ENCODE measurements around the gene SVBP. TPM values are rescaled to one million over a fixed set of nuclear protein-coding genes. Genes with fewer than 3 reads are reported as not detected.
A peak's percentile ranks its signal among the peaks of the same experiment; 100 is the strongest.

Gene SVBP
- total and polyA plus RNA-seq, 12 donors, result 11.6 to 31.7 (median 14.5) TPM

- DNase-seq (peak; percentile 88 to 97), ATAC-seq (peak; percentile 97 to 99 (median 99))
- Histone ChIP-seq H3K27me3 (no peaks in the 10 kb centered on the region), H3K4me3 (peak within 1 kb of the TSS; percentile 65 to 97 (median 87)), H3K36me3 (peaks cover 0 to 50% (median 13%) of the 10 kb centered on the region in 9 donors), H3K9me3 (peaks cover 0 to 7% (median 0%) of the 10 kb centered on the region in 11 donors), H3K4me1 (peaks cover 5 to 29% (median 19%) of the 10 kb centered on the region in 9 donors), H3K27ac (peak within 1 kb of the TSS; percentile 8 to 97 (median 92))
- intact Hi-C loops (cut with DNase I), result loop anchor here in 2 of 10 donors (1.0 to 2.0 kb wide), 3 partner anchors 30 to 80 kb away; partner anchors contain the start of genes C1orf50 (in 2 of the 2), P3H1 (in 2 of the 2), ERMAP (in 1 of the 2) and SVBP (in 1 of the 2)
- WGBS, 2 donors, result 1% methylated on average over 50 of the region's 50 CpGs
- peak in 8 of 9 donors; percentile 37 to 76 (median 48) for TF ChIP-seq CTCF (IDR thresholded peaks at IDR 0.05)
Measured at GRCh38 chr1:42846257-42847110, 29.3 kb upstream of the SVBP start, which contains the start of gene ZNF691. Gene ZNF691, plus strand, starts transcription at chr1:42846613. Its CDS starts 3,046 bp downstream, at chr1:42849659.

GRCh38 chr1:42845866-42846256, 28.7 kb upstream of the SVBP start:
- Histone ChIP-seq H3K27ac (peak overlapping the region in 7 of 10 donors; percentile 34 to 97 (median 94)), H3K4me3 (peak overlapping the region; percentile 65 to 97 (median 87)), H3K27me3 (no peaks in the 10 kb centered on the region), H3K36me3 (peaks cover 0 to 50% (median 9%) of the 10 kb centered on the region in 9 donors), H3K9me3 (peaks cover 0 to under 1% (median 0%) of the 10 kb centered on the region in 11 donors), H3K4me1 (peaks cover 5 to 29% (median 19%) of the 10 kb centered on the region in 9 donors)
- WGBS, 2 donors, result 5 to 6% methylated on average over 10 of the region's 10 CpGs
- no peak for TF ChIP-seq CTCF (IDR thresholded peaks at IDR 0.05)
- DNase-seq, result no peak
- peak in 7 of 8 donors; percentile 3 to 19 (median 9) for ATAC-seq
- intact Hi-C loops (cut with DNase I), result loop anchor here in 2 of 10 donors (1.0 to 2.0 kb wide), 3 partner anchors 29 to 79 kb away; partner anchors contain the start of genes C1orf50 (in 2 of the 2), P3H1 (in 2 of the 2), ERMAP (in 1 of the 2) and SVBP (in 1 of the 2)

GRCh38 chr1:42845193-42845592, 28.0 kb upstream of the SVBP start:
- no peaks in the 10 kb centered on the region for H3K27me3 ChIP-seq
- WGBS, 2 donors, result 61 to 78% methylated on average over 1 of the region's 1 CpG
- no peak for ATAC-seq
- no peaks in the 10 kb centered on the region for H3K9me3 ChIP-seq
- TF ChIP-seq CTCF (IDR thresholded peaks at IDR 0.05), result no peak
- peak overlapping the region in 2 of 10 donors; percentile 88 to 96 for H3K4me3 ChIP-seq
- peaks cover 0 to 43% (median 5%) of the 10 kb centered on the region in 9 donors for H3K36me3 ChIP-seq
- intact Hi-C loops (cut with DNase I), result no loop called here
- H3K27ac ChIP-seq, result no peak overlapping the region
- DNase-seq, result no peak
- peaks cover 5 to 29% (median 19%) of the 10 kb centered on the region in 9 donors for H3K4me1 ChIP-seq

GRCh38 chr1:42844592-42845140, 27.5 kb upstream of the SVBP start:
- peaks cover 0 to 38% (median 5%) of the 10 kb centered on the region in 9 donors for H3K36me3 ChIP-seq
- peaks cover 5 to 29% (median 19%) of the 10 kb centered on the region in 9 donors for H3K4me1 ChIP-seq
- DNase-seq (no peak), ATAC-seq (no peak)
- H3K4me3 ChIP-seq, result no peak overlapping the region
- TF ChIP-seq CTCF (IDR thresholded peaks at IDR 0.05), result no peak
- no peaks in the 10 kb centered on the region for H3K9me3 ChIP-seq
- H3K27me3 ChIP-seq, result no peaks in the 10 kb centered on the region
- H3K27ac ChIP-seq, result no peak overlapping the region
- 94 to 97% methylated on average over 4 of the region's 4 CpGs for WGBS, 2 donors
- intact Hi-C loops (cut with DNase I), result no loop called here
